Fibroblast of villous mesenchyme (primary cell): Measurements from ENCODE around the gene EXPH5. TPM values are rescaled to one million over a fixed set of nuclear protein-coding genes. Genes with fewer than 3 reads are reported as not detected.

Source experiments
- DNase-seq: peaks from one replicate; pipeline ENCODE4 v3.0.0-alpha.2; 2010; ENCODE audit warnings: low read depth
- H3K4me3 ChIP-seq: 2 replicates; pipeline ENCODE4 v1.5.1; 2011; ENCODE audit warnings: low read depth, mild to moderate bottlenecking, low read length
- CTCF ChIP-seq: IDR thresholded peaks from 2 replicates; pipeline ENCODE4 v1.5.1; 2012; ENCODE audit warnings: low read depth, mild to moderate bottlenecking, low read length; ENCODE audit not compliant: insufficient read depth
- total RNA-seq: library from RNA; depleted of rRNA; stranded (reverse); fragments of >200 nt; gene quantifications from 2 replicates; pipeline ENCODE4 v1.2.3, GENCODE V29; 2012

The EXPH5 gene
- total RNA-seq, 1 donor = 2.2 TPM

GRCh38 chr11:108483163-108483562 lies 110.4 kb downstream of the EXPH5 start:
- TF ChIP-seq CTCF = no peak
- DNase-seq = no peak
- H3K4me3 ChIP-seq = no peak overlapping the region

GRCh38 chr11:108474664-108475463 lies 118.7 kb downstream of the EXPH5 start:
- H3K4me3 ChIP-seq = no peak overlapping the region
- TF ChIP-seq CTCF = no peak
- no peak for DNase-seq

GRCh38 chr11:108472681-108473080 lies 120.9 kb downstream of the EXPH5 start:
- no peak overlapping the region for H3K4me3 ChIP-seq
- no peak for TF ChIP-seq CTCF
- no peak for DNase-seq

- no peak for TF ChIP-seq CTCF
- DNase-seq = no peak
- no peak overlapping the region for H3K4me3 ChIP-seq
Observed at GRCh38 chr11:108468478-108468864, 125.1 kb downstream of the EXPH5 start.

GRCh38 chr11:108467091-108467823 lies 126.3 kb downstream of the EXPH5 start, which contains the start of gene C11orf65:
TSS of gene C11orf65 (minus strand) at chr11:108467529. CDS start at chr11:108461559, 5,970 bp downstream.
- peak within 1 kb of the TSS; percentile 83 for H3K4me3 ChIP-seq
- no peak for TF ChIP-seq CTCF
- DNase-seq = peak; percentile 98

- no peak for TF ChIP-seq CTCF
- DNase-seq = no peak
- H3K4me3 ChIP-seq = peak overlapping the region; percentile 83
Observed at GRCh38 chr11:108466405-108466804, 127.2 kb downstream of the EXPH5 start.

Other genes with a start within 250 kb of the EXPH5 start
- 0.64 and 0.86 TPM in 2 replicates for gene C11orf65, start 126.2 kb downstream of the EXPH5 start, total RNA-seq
- gene POGLUT3, start 95.4 kb downstream of the EXPH5 start, total RNA-seq = 40.6 and 60.0 TPM in 2 replicates
- gene DDX10, start 71.3 kb upstream of the EXPH5 start, total RNA-seq = 16.1 and 20.3 TPM in 2 replicates